ENCODE data around the gene FRG2C.
"Not testable (repeated sequence)": the region's sequence is repeated elsewhere in the genome, so short reads cannot be mapped to it uniquely, and the experiment has no call there.

- TF ChIP-seq, protein P1, sequence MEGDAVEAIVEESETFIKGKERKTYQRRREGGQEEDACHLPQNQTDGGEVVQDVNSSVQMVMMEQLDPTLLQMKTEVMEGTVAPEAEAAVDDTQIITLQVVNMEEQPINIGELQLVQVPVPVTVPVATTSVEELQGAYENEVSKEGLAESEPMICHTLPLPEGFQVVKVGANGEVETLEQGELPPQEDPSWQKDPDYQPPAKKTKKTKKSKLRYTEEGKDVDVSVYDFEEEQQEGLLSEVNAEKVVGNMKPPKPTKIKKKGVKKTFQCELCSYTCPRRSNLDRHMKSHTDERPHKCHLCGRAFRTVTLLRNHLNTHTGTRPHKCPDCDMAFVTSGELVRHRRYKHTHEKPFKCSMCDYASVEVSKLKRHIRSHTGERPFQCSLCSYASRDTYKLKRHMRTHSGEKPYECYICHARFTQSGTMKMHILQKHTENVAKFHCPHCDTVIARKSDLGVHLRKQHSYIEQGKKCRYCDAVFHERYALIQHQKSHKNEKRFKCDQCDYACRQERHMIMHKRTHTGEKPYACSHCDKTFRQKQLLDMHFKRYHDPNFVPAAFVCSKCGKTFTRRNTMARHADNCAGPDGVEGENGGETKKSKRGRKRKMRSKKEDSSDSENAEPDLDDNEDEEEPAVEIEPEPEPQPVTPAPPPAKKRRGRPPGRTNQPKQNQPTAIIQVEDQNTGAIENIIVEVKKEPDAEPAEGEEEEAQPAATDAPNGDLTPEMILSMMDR (IDR thresholded peaks at IDR 0.05 in 4 of 5, conservative IDR thresholded peaks at IDR 0.05 in 1 of 5), result not testable (repeated sequence)
- TF ChIP-seq POLR2A (IDR thresholded peaks at IDR 0.05), result not testable (repeated sequence)
Observed at GRCh38 chr3:75665626-75666025, 1.5 kb downstream of the FRG2C start.
